GM19452 (cell line): ENCODE measurements around the gene FARS2.

ENCODE experiments used
- ATAC-seq: cut with Tn5 transposase; IDR thresholded peaks from one replicate; pipeline ENCODE4 v1.9.1; 2021; ENCODE audit not compliant: unreplicated experiment

The FARS2 gene

DNA sequence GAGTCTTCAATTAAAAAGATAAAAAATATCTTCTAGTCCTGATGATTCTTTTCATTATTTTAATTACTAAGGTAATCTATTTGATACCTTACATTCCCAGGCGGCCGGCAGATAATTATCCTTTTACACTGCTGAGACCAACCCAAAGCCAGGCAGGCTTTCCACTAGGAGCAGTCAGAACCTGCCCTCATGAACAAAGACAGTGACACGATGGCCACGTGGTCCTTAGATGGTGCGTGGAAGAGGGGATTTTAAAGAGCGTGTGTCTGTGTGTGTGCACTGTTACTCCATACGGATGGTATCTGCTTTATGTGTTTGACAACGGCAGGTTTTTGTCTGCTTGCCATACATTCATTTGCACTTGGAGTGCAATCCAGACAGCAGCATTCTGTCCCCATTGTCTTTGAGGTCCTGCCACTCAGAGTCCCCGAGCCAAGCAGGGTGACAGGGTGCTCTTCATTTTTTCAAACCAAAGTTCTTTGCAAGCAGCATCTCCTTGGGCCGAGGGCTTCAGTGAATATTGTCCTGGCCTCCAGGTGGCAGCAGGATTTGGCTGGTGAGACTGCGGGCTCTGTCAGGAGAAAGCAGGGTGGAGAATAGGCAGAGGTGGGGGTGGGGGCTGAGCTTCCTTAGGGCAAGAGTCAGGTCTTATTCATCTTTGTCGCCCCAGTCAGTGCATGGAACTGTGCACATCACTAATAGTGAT is 484.9 kb downstream of the FARS2 start:
- no peak for ATAC-seq

DNA sequence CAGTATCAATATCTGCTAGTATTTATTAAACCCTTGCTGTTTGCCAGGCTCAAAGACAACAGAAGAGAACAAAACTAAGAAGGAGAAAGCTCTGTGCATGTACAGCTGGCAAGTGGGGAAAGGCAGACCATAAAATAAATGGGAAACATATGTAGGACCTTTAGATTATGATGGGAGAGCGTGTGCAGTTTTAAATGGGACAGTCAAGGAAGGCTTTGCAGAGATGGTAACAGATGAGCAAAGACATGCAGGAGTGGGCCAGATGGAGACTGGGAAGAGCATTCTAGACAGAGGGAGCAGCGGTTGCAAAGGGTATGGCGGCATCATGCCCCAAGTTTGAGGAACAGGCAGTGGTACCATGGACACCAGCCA is 485.4 kb downstream of the FARS2 start:
- ATAC-seq, result no peak

DNA sequence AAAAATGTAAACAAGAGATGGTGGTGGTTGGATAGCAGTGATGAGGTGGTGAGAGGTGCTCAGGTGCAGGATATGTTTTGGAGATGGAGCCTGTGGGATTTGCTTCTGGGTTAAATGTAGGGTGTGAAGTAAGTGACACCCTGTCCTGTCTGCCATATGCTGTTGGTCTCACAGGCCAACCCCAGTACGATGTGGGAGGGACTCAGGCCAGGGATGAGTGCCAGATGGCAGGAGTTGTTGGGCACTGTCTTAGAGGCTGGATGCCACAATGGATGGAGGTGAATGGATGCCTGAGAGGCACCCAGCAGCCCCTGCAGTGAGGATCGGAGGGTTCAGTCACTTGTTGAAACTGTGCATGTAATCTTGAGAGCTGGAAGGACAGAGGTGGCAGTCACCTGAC is 486.1 kb downstream of the FARS2 start:
- no peak for ATAC-seq

GRCh38 chr6:5749016-5749650 is 487.8 kb downstream of the FARS2 start:
- no peak for ATAC-seq

DNA sequence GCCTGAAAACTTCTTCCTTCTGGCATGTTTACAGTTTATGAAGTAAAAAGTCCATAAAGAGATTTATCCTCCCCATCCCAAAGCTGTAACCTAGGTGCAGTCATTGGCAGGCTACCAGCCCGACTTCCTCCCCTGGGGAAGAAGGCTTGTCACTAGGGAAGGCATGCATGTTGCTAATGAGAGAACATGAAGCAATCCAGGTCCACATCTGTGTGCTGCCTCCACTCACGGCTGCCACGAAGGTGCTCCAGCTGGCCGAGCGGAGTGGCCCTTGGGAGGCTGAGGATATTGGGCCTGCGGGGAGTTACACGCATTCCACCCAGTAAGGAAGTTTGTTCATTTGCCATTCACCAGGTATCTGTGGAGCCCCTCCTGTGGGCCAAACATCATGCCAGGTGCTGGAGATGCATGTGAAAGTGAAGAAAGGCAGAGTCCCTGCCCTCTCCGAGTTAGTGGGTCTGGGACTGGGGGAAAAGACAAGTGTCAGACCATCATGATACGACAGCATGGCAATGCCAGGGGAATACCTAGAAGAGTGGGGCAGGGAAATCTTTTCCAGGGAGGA is 488.4 kb downstream of the FARS2 start:
- ATAC-seq, result no peak

DNA sequence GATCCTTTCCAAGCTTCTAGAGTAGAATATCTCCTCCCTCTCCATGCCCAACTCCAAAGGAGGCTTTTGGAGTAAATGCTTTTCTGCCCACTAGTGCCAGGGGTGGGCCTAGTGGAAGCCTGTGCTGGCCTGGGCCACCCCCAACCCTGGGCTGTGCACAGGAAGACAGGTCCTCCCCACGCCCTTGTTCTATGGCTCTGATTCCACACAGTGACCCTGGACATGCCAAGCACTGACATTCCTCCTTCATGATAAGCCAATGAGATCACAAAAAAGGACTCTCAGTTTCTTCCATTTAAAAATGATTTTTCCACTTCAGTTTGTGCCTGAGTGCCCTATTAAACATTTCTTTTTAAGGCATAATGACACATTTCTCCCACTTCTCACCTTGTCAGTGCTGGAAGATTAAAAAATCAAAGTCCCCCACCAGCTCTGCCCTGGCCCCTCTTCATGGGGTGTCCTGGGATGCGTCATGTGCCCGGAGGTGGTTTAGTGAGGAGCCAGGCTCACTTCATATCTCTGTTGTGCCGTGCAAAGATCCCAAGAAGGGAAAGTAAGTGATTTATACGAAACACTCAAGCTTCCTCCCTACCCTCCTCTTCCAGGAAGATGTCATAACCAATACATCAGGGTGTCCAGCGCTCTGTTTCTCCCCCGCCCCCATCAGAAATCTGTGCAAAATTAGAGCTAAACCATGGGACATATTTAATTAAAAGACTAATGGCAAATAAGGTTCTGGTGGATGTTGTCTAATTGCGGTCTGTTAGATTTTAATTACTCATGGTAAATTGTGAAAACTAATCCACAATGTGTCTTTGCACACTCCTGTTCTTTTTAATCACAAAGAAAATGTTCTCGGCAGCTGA is 490.4 kb downstream of the FARS2 start:
- no peak for ATAC-seq

DNA sequence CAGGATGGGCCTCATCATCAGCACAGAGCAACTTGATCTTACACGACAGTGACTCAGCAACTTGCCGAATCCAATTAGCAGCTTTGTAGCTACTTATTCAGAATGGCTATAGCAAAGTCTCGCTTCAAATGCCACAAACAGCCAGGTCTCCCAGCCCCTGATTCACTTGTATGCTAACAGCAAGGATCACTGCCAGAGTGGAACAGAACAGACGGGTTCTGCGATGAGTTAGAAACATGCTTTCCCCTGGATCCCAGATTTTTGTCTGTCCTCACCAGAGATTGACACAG is 491.0 kb downstream of the FARS2 start:
- ATAC-seq, result no peak

DNA sequence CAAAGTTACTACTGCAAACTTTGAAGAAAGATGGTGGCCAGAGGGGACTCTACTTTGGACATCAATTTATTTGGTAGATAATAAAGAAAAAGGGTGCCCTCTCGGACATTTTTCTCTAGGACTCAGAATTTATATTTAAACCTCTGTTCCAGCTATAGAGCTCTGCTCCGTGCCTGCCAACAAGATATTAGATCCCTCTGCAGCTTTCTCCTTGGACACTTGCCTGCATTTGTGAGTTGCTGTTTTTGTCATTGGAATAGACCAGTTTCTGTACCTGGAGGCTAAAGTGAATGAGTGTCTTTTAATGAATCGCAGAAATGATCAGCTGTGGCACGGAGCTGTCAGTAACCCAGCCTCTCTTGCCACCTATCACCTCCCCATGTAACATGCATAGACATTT is 491.9 kb downstream of the FARS2 start:
- ATAC-seq, result no peak

- ATAC-seq, result no peak
Measured at GRCh38 chr6:5754904-5755303, 493.6 kb downstream of the FARS2 start.

DNA sequence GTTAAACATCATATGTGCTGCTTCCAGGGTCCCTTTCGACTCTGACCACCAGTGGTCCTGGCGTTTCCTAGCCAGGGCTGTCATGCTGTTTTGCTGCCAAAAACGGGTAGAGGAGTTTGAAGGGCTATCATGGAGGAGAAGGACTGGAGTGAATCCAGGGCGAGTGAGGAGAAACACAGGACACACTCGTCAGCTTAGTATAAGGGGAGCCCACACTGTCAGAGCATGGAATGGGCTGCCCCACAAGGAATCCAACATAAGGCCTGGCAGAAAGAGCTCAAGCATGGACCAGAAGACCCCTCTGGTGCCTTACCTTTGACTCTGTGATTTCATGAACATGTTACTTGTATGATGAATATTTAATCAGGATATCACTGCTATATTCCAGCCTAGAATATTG is 498.3 kb downstream of the FARS2 start:
- ATAC-seq, result no peak

DNA sequence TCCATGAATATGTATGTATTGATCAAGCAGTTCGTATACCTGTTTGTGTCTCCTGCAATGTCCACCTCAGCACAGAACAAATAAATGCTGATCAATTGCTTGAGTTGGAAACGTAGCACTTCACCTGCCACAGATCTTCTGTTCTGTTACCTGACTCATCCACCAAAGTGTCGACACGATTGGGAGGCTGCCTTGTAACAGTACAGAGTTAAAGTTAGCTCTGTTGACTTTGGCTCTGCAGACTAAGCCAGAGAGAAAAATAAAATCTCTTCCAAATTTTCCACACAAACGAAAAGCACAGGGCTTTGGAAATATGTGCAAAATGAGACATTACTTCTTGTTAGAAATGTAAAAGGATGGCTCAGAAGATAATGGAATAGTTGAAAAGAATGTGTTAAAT is 500.1 kb downstream of the FARS2 start:
- no peak for ATAC-seq

- ATAC-seq, result no peak
Measured at GRCh38 chr6:5762561-5762968, 501.3 kb downstream of the FARS2 start.

DNA sequence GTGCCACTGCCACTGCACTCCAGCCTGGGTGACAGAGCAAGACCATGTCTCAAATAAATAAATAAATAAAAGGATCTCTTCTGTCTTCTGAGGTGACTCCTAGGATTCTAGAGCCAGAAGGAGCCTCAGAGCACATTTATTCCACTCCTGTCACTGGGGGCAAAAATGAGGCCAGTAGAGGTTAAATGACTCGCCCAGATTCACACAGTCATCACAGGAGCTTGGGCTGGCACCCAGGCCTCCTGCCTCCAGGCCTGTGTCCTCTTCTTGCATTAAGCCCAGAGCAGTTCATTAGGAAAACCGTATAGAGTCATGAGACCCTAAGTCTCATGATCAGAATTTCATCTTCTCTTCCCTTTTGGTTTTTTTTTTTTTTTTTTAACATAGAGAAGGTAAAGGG is 502.1 kb downstream of the FARS2 start:
- no peak for ATAC-seq

DNA sequence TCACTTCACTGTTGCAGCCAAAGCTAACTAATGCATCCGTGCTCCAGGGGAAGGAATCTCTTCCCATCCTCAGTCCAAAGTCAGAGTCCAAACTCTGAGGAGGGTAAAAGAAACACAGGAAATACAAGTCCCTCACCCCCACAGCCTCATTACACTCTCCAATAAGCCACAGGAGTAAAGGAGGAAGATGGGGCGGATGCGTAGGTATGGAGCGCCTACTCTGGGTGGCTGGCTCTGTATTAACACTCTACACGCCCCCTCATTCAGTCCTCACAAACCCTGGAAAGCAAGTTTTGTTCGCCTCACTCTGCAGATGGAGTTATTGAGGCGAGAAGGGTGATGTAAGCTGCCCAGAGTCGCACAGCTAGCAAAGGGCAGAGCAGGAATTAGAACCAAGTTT is 502.6 kb downstream of the FARS2 start:
- no peak for ATAC-seq

GRCh38 chr6:5764401-5764955 is 503.2 kb downstream of the FARS2 start:
- no peak for ATAC-seq

GRCh38 chr6:5765141-5765760 is 503.9 kb downstream of the FARS2 start:
- ATAC-seq, result no peak

DNA sequence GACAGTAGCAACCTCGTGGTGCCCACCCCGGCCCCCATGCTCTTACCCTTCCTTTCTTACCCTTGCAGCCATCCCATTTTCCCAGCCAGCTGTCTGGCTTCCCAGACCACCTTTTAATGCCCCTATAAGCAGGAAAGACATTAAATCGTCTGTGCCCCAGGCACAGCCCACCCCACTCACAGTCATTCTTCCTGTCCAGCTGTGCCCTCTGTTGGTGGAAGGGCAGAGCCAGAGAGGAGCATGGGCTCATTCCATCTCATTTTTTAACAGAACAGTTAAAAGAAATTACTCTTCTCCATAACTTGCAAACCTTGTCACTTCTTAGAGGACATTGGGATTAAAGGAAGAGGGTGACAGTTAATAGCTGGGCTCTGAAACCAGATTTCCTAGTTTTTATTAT is 504.9 kb downstream of the FARS2 start:
- no peak for ATAC-seq

GRCh38 chr6:5767471-5767870 is 506.2 kb downstream of the FARS2 start:
- ATAC-seq, result no peak

DNA sequence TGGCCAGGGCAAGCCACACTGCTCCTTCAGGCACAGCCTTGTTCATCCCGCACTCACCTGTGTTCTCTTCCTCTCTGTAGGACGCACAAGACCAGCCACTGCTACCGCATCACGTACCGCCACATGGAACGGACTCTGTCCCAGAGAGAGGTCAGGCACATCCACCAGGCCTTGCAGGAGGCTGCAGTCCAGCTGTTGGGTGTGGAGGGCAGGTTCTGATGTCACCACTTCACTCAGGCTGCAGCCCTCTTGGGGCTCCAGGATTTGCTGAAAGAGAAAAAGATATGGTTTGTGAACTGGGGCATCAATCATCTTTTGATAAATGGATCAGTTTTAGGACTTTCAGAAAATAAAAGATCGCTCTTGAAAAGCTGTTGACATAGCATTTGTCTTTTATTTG is 509.9 kb downstream of the FARS2 start:
- ATAC-seq, result no peak

DNA sequence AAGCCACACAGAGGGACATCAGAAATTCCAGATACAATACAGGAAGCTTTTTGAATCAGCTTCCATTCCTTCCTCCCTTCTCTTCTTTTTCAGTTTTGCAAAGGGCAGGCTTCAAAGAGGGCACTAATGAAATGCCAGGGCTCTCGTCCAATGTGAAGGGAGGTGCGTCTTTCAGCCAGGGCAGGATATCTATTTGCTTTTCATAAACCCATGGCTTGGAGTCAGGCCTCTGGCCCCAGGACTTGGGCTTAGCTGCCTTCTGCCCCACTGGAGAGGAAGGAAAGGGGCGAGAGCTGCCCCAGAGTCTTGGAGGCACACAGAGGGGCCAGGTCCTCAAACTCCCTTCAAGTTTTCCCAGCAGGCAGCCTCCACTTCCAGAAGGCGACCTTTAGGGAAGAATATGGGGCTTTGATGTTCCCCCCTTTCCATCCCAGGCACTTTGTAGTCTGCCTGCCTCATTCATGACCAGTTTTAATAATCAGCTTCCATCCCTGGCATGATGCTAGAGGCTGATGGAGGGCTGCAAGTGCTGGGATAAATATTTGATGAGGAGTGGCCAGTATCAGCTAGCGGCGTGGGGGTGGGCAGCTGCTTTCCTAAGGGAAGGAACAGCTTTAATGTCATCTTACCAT is 510.6 kb downstream of the FARS2 start:
- no peak for ATAC-seq
